HFFc6 (cell line): ENCODE results near the gene TTC39A. TPM values are rescaled to one million over a fixed set of nuclear protein-coding genes. Genes with fewer than 3 reads are reported as not detected.

Experiments used
- DNase-seq: peaks from one replicate; pipeline ENCODE4 v3.0.0-alpha.2; 2018
- H3K27ac Mint-ChIP-seq: 2 replicates; pipeline ENCODE4 v1.8.0; 2020; ENCODE audit warnings: mild to moderate bottlenecking, mixed read lengths
- H3K27me3 Mint-ChIP-seq: 2 replicates; pipeline ENCODE4 v1.8.0; 2021; ENCODE audit warnings: mild to moderate bottlenecking, moderate library complexity, mixed read lengths; ENCODE audit not compliant: insufficient read depth
- H3K36me3 Mint-ChIP-seq: 2 replicates; pipeline ENCODE4 v1.8.0; 2021; ENCODE audit warnings: low read depth, mixed read lengths
- H3K4me1 Mint-ChIP-seq: 2 replicates; pipeline ENCODE4 v1.8.0; 2020; ENCODE audit warnings: low read depth, mixed read lengths
- H3K4me3 Mint-ChIP-seq: 2 replicates; pipeline ENCODE4 v1.8.0; 2020; ENCODE audit warnings: mild to moderate bottlenecking, moderate library complexity, mixed read lengths
- H3K9me3 Mint-ChIP-seq: 2 replicates; pipeline ENCODE4 v1.8.0; 2020; ENCODE audit warnings: mild to moderate bottlenecking, mixed read lengths
- CTCF ChIP-seq: fragments of 200-600 bp; sonication (generic); IDR thresholded peaks from 2 replicates; pipeline ENCODE4 v1.5.0; 2021; ENCODE audit warnings: antibody characterized with exemption, mild to moderate bottlenecking
- total RNA-seq, 6 experiments: library from RNA; stranded (reverse); fragmentation: NEBNext Ultra II Directional; extraction: Animal tissue kit (Norgen Biotek cat#: 25700); gene quantifications; 2 replicates in 1 of 6; 3 replicates in 5 of 6; pipeline ENCODE4 v1.2.3, GENCODE V29; 2021

The TTC39A gene
- total RNA-seq, 6 experiments from 2014 or later: 0.10 to 0.52 (median 0.17) TPM; not detected in 2

DNA sequence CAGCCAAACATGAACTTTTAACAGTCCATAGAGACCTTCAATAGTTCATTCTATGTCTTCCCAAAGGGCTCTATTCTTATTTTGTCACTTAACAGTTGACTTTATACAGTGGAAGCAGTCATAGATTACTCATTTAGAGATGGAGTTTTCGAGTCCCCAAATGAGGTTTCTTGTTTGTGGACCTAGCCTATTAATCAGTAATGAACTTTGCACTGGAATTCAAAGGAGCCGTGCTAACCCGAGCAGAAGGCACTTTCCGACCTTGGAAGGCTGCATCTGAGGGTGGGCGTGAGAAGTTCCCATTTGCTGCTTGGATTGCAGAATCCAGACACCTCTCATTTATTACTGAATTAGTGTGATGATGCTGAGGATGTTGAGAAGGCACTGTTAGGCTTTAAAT, 46.4 kb downstream of the TTC39A start:
- Mint-ChIP-seq H3K4me1 (peaks cover 5% of the 10 kb centered on the region; the same call in 1 of the 2 replicates), H3K4me3 (no peak overlapping the region), H3K36me3 (0 out of 2 replicates have a peak, but pooled peaks cover 4% of the 10 kb centered on the region), H3K27me3 (no peaks in the 10 kb centered on the region), H3K9me3 (no peaks in the 10 kb centered on the region), H3K27ac (no peak overlapping the region)
- DNase-seq: no peak
- TF ChIP-seq CTCF: no peak

GRCh38 chr1:51282605-51283004, 47.8 kb downstream of the TTC39A start:
- Mint-ChIP-seq H3K9me3 (no peaks in the 10 kb centered on the region), H3K27ac (no peak overlapping the region), H3K4me3 (no peak overlapping the region), H3K4me1 (peaks cover 5% of the 10 kb centered on the region; the same call in 1 of the 2 replicates), H3K27me3 (no peaks in the 10 kb centered on the region), H3K36me3 (no peaks in the 10 kb centered on the region)
- no peak for TF ChIP-seq CTCF
- DNase-seq: no peak

DNA sequence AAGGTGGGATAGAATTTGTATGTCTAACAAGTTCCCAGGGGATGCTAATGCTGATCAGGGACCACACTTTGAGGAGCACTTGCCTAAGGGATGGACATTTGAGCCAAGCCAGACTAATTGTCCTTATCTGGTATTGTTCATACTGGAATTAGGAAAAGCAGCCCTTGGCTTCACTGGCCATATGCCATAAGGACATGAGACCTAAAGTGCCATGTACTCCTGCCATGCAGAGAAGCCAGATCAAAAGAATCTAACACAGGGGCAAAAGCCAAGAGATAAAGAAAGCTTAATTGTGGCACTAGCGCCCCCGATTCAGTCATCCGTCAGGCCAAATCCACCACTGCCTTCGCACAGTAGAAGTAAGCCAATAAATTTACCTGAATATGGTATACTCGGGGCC, 48.6 kb downstream of the TTC39A start:
- Mint-ChIP-seq H3K4me3 (no peak overlapping the region), H3K27ac (no peak overlapping the region), H3K36me3 (no peaks in the 10 kb centered on the region), H3K4me1 (peaks cover 5% of the 10 kb centered on the region; the same call in 1 of the 2 replicates), H3K27me3 (no peaks in the 10 kb centered on the region), H3K9me3 (no peaks in the 10 kb centered on the region)
- no peak for TF ChIP-seq CTCF
- DNase-seq: no peak

DNA sequence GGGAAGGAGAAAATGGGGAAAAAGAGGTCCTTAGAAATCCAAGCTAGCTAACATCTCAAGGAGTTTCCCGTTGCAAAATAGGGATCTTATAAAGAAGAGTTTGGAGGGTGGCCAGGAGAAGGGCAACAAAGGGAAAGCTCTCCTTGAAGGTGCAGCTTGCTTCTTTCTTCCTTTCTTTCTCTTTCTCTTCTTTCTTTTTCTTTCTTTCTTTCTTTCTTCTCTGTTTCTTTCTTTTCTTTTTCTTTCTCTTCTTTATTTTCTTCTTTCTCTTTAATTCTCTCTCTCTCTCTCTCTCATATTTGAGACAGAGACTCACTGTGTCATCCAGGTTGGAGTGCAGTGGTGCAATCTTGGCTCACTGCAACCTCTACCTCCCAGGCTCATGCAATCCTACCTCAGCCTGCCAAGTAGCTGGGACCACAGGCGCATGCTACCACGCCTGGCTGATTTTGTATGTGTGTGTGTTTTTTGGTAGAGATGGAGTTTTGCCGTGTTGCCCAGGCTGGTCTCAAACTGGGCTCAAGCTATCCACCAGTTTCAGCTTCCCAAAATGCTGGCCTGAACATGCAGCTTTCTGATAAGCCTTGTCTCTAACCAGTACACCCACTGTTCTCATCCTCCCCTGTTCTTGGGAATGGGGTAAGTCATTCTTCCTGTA, 49.9 kb downstream of the TTC39A start:
- H3K36me3 Mint-ChIP-seq: no peaks in the 10 kb centered on the region
- no peaks in the 10 kb centered on the region for H3K9me3 Mint-ChIP-seq
- H3K4me3 Mint-ChIP-seq: no peak overlapping the region
- no peak for DNase-seq
- peaks cover 5% of the 10 kb centered on the region; the same call in 1 of the 2 replicates for H3K4me1 Mint-ChIP-seq
- no peak for TF ChIP-seq CTCF
- H3K27ac Mint-ChIP-seq: no peak overlapping the region
- no peaks in the 10 kb centered on the region for H3K27me3 Mint-ChIP-seq

DNA sequence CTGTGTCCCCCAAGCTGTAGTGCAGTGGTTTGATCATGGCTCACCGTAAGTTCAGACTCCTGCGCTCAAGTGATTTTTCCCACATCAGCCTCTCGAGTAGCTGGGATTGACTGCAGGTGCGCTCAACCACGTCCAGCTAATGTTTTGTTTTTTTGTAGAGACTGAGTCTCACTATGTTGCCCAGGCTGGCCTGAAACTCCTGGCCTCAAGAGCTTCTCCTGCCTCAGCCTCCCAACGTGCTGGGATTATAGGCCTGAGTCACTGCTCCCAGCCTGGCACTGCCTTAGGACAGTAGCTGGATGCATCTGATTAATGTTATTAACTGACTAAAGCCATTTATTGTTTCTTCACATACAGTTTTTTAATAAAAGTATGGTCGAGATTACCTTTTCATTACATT, 54.1 kb downstream of the TTC39A start:
- no peak overlapping the region for H3K4me3 Mint-ChIP-seq
- no peaks in the 10 kb centered on the region for H3K27me3 Mint-ChIP-seq
- TF ChIP-seq CTCF: no peak
- peaks cover under 1% of the 10 kb centered on the region; the same call in 1 of the 2 replicates for H3K4me1 Mint-ChIP-seq
- no peak for DNase-seq
- H3K9me3 Mint-ChIP-seq: no peaks in the 10 kb centered on the region
- H3K36me3 Mint-ChIP-seq: peaks cover 8% of the 10 kb centered on the region
- no peak overlapping the region for H3K27ac Mint-ChIP-seq
